Kidney (tissue), 14 donors: ENCODE measurements around the gene REV3L. TPM values are rescaled to one million over a fixed set of nuclear protein-coding genes. Genes with fewer than 3 reads are reported as not detected.

Source experiments
- DNase-seq, 5 donors: peaks; one replicate each; pipeline ENCODE4 v3.0.0-alpha.2; 2013 to 2020
- FAIRE-seq: peaks from 2 replicates; lab custom pipeline; 2012; peaks lifted over from hg19 to GRCh38; lab: Jason Lieb, UNC
- H3K27ac ChIP-seq, 2 donors: one replicate each; pipeline ENCODE4 v1.7.0; 2013; ENCODE audit warnings: low read depth in 2 of 2, low read length in 2 of 2, inconsistent platforms in 1 of 2
- H3K27me3 ChIP-seq: one replicate; pipeline ENCODE4 v1.7.1; 2013; ENCODE audit warnings: low read length, inconsistent platforms; ENCODE audit not compliant: control insufficient read depth, insufficient read depth
- H3K36me3 ChIP-seq, 3 donors: one replicate each; pipeline versions ENCODE4 v1.7.0 to v1.7.1; 2013; ENCODE audit warnings: low read length in 3 of 3, control low read depth in 1 of 3, inconsistent platforms in 1 of 3; ENCODE audit not compliant: insufficient read depth in 3 of 3, control insufficient read depth in 2 of 3
- H3K4me1 ChIP-seq, 3 donors: one replicate each; pipeline versions ENCODE4 v1.7.0 to v1.7.1; 2013; ENCODE audit warnings: low read length in 3 of 3, inconsistent platforms in 1 of 3, low read depth in 1 of 3; ENCODE audit not compliant: control insufficient read depth in 2 of 3, insufficient read depth in 2 of 3
- H3K4me3 ChIP-seq, 3 donors: one replicate each; pipeline versions ENCODE4 v1.7.0 to v1.8.1; 2013; ENCODE audit warnings: low read length in 3 of 3, control low read depth in 1 of 3, inconsistent platforms in 1 of 3
- H3K9ac ChIP-seq, 3 donors: one replicate each; pipeline versions ENCODE4 v1.7.0 to v1.7.1; 2013; ENCODE audit warnings: low read length in 3 of 3, control low read depth in 1 of 3, inconsistent platforms in 1 of 3
- H3K9me3 ChIP-seq, 3 donors: one replicate each; pipeline versions ENCODE4 v1.7.0 to v1.7.1; 2013; ENCODE audit warnings: low read length in 3 of 3, control low read depth in 1 of 3, inconsistent platforms in 1 of 3; ENCODE audit not compliant: control insufficient read depth in 2 of 3, insufficient read depth in 1 of 3
- intact Hi-C: fragments of 100-400 bp; cut with DNase I; formaldehyde crosslinking; loops from one replicate; pipeline ENCODE4 v1.11.1; 2022
- polyA plus RNA-seq: library from polyadenylated mRNA; stranded (reverse); fragments of 350-450 nt; fragmentation: Illumina TruSeq; extraction: RNeasy Lipid Tissue Mini Kit (QIAGEN cat#74804); gene quantifications from one replicate; pipeline ENCODE4 v1.2.3, GENCODE V29; 2014; ENCODE audit warnings: low read depth, low replicate concordance; ENCODE audit not compliant: insufficient read depth
- total RNA-seq: library from RNA; stranded (reverse); fragmentation: NEBNext Ultra II Directional; extraction: Animal tissue kit (Norgen Biotek cat#: 25700); gene quantifications from one replicate; pipeline ENCODE4 v1.2.1, GENCODE V29; 2021
- TF ChIP-seq, protein P1 (sequence below): IDR thresholded peaks from 3 replicates; pipeline ENCODE4 v1.5.1; 2012; ENCODE audit warnings: mild to moderate bottlenecking, moderate library complexity, borderline replicate concordance; ENCODE audit not compliant: insufficient read depth; ENCODE audit errors: extremely low read depth
- donor health status: control.
- donor health status: control.
- donor health status: control.
- donor health status: control.
- donor health status: control.
- donor health status: DM: yes; HTN: yes; CAD: no.
- donor health status: Normal renal cell carcinoma (clear cell type).

REV3L gene
- total and polyA plus RNA-seq, 2 donors from 2014 or later = 4.4 to 30.0 TPM

DNA sequence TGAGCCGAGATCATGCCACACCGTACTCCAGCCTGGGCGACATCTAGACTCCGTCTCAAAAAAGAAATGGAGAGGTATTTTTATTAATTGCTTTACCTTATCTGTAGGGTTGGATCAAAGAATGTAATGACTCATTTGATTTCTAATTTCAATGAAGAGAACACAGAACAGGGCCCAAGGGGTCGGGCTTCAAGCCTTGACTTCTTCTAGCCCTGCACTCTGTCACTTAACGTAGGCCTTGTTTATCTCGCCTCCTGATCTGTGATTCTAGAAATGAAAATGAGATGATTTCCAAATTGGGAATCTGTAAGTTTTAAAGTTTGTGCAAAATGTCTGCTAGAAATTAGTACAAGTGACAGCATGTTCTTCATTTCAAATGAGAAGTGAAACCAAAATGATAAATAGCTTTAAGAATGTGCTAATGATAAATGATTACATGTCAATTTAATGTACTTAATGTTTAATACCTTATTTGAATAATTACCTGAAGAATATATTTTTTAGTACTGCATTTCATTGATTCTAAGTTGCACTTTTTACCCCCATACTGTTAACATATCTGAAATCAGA lies 215.2 kb downstream of the REV3L start:
- no peaks in the 10 kb centered on the region for H3K9me3 ChIP-seq
- no peak for FAIRE-seq
- H3K27ac ChIP-seq = no peak overlapping the region
- DNase-seq = no peak
- H3K4me3 ChIP-seq = no peak overlapping the region
- H3K9ac ChIP-seq = no peak overlapping the region
- no peaks in the 10 kb centered on the region for H3K27me3 ChIP-seq
- peaks cover 4 to 19% (median 12%) of the 10 kb centered on the region in 3 donors for H3K36me3 ChIP-seq
- TF ChIP-seq, protein P1, sequence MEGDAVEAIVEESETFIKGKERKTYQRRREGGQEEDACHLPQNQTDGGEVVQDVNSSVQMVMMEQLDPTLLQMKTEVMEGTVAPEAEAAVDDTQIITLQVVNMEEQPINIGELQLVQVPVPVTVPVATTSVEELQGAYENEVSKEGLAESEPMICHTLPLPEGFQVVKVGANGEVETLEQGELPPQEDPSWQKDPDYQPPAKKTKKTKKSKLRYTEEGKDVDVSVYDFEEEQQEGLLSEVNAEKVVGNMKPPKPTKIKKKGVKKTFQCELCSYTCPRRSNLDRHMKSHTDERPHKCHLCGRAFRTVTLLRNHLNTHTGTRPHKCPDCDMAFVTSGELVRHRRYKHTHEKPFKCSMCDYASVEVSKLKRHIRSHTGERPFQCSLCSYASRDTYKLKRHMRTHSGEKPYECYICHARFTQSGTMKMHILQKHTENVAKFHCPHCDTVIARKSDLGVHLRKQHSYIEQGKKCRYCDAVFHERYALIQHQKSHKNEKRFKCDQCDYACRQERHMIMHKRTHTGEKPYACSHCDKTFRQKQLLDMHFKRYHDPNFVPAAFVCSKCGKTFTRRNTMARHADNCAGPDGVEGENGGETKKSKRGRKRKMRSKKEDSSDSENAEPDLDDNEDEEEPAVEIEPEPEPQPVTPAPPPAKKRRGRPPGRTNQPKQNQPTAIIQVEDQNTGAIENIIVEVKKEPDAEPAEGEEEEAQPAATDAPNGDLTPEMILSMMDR = no peak
- H3K4me1 ChIP-seq = peaks cover 0 to 4% (median 0%) of the 10 kb centered on the region in 3 donors
- intact Hi-C loops = no loop called here

DNA sequence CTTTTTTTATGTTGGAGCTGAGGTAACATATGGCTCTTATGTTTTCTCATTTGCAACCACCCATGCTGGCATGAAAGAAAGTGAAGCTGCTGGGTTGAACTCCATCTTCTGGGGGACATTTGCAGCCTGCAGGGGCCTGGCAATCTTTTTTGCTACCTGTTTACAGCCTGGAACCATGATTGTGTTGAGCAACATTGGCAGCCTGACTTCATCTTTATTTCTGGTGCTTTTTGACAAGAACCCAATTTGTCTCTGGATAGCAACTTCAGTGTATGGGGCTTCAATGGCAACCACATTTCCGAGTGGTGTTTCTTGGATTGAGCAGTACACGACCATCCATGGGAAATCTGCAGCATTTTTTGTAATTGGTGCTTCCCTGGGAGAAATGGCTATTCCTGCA lies 216.7 kb downstream of the REV3L start:
- no peak for FAIRE-seq

DNA sequence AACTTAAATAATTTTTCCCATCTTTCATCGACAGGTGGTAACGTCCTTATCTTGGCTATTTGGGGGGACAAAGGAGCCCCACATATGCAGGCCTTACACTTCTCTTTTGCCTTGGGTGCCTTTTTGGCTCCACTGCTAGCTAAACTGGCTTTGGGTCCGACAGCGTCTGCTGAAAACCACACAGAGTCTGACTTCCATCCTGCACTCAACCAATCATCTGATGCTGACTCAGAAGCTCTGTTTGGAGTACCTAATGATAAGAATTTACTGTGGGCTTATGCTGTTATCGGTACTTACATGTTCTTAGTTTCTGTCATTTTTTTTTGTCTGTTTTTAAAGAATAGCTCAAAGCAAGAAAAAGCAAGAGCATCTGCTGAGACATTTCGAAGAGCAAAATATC lies 217.2 kb downstream of the REV3L start:
- H3K27ac ChIP-seq = no peak overlapping the region
- FAIRE-seq = no peak

More for the DNA sequence above, 216.7 kb downstream of the REV3L start:
- Histone ChIP-seq H3K27me3 (no peaks in the 10 kb centered on the region), H3K27ac (no peak overlapping the region), H3K4me1 (peaks cover 0 to 4% (median 3%) of the 10 kb centered on the region in 3 donors), H3K9me3 (no peaks in the 10 kb centered on the region), H3K4me3 (no peak overlapping the region), H3K9ac (no peak overlapping the region), H3K36me3 (peaks cover 4 to 19% (median 12%) of the 10 kb centered on the region in 3 donors)
- no peak for DNase-seq
- TF ChIP-seq, protein P1 = no peak
- intact Hi-C loops = no loop called here

More for the DNA sequence above, 217.2 kb downstream of the REV3L start:
- Histone ChIP-seq H3K4me3 (no peak overlapping the region), H3K27me3 (no peaks in the 10 kb centered on the region), H3K36me3 (peaks cover 4 to 19% (median 12%) of the 10 kb centered on the region in 3 donors), H3K9me3 (no peaks in the 10 kb centered on the region), H3K9ac (no peak overlapping the region), H3K4me1 (peaks cover 0 to 7% (median 3%) of the 10 kb centered on the region in 3 donors)
- TF ChIP-seq, protein P1 = no peak
- intact Hi-C loops = no loop called here
- DNase-seq = no peak
